OCI-LY3 (cell line): ENCODE measurements around the gene SPON1.

Source experiments
- EZH2phosphoT487 ChIP-seq: fragments of 200-600 bp; shearing (Covaris generic); IDR thresholded peaks from 2 replicates; pipeline ENCODE4 v1.6.1; 2018; ENCODE audit warnings: antibody characterized with exemption, mixed run types, low read depth
- TF ChIP-seq, protein P1 (sequence below): fragments of 200-600, 300-600 bp; sonication (generic); IDR thresholded peaks from 2 replicates; pipeline ENCODE4 v1.5.1; 2014; ENCODE audit warnings: antibody characterized with exemption, low read length, low read depth

DNA sequence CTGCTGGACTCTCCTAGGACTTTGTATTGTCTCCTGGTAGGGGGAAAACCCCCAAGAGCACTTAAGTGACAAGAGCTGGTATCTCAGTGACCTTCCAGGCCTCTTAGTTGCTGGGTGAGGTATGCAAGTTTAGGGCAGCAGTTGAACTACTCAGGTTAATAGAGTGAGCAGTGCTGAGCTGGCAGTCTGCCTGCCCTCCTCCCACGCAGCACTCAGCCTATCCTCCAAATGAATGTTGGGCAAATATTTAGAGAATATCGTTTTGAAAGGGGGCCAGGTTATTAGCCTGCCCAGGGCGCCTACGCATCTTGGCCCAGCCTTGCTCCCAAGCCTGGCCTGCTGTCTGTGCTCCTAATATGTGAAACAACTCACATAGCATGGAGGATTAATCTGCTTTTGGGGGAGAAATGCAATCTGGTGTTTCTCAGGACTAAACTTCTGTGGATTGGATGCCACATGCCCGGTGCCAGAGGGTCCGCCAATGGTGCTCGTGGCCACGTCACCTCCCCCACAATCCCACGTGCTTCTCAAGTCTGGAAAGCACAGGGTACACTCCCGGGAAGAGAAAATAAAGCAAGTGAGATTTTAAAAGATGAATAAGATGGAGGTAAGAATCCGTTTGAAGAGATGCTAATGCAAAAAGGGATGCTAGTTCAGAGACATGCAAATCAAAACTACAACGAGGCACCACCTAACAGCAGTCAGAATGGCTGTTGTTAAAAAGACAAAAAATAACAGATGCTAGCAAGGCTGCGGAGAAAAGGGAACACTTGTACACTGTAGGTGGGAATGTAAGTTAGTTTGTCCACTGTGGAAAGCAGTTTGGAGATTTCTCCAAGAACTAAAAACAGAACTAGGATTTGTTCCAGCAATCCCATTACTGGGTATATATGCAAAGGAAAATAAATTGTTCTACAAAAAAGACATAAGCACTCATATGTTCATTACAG, 67.7 kb downstream of the SPON1 start:
- TF ChIP-seq, protein P1, sequence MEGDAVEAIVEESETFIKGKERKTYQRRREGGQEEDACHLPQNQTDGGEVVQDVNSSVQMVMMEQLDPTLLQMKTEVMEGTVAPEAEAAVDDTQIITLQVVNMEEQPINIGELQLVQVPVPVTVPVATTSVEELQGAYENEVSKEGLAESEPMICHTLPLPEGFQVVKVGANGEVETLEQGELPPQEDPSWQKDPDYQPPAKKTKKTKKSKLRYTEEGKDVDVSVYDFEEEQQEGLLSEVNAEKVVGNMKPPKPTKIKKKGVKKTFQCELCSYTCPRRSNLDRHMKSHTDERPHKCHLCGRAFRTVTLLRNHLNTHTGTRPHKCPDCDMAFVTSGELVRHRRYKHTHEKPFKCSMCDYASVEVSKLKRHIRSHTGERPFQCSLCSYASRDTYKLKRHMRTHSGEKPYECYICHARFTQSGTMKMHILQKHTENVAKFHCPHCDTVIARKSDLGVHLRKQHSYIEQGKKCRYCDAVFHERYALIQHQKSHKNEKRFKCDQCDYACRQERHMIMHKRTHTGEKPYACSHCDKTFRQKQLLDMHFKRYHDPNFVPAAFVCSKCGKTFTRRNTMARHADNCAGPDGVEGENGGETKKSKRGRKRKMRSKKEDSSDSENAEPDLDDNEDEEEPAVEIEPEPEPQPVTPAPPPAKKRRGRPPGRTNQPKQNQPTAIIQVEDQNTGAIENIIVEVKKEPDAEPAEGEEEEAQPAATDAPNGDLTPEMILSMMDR: no peak
- TF ChIP-seq EZH2phosphoT487: no peak
